Measurements from ENCODE around the gene ADGRD2.

DNA sequence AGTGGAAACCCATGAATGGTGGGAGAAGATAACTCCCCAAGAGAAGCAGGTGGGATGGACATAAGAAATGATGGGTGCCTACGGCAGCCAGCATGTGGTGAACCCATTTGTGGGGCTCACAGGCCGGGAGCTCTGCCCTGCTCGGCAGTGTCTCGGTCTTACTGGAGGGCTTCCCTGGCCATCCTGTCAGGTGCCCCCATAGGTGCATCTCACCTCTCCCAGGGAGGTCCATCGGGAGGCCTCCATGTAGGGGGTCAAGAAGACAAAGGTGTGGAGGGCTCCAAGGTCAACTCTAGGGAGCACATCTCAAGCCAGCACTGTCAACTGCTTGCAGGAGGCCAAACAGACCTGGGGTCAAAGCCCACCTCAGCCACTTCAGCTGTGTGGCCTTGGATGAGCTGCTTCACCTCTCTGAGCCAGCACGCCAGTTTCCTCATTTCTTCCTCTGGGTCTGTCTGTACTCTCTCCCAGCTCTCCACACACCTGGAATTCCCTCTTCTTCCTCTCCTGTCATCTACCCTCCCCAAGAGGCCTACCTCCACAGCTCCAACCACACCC lies 10.5 kb upstream of the ADGRD2 start:
- no peak for TF ChIP-seq POLR2AphosphoS5 (IDR thresholded peaks at IDR 0.05; ENCODE audit: low read depth, low read length)
- TF ChIP-seq, protein P1, sequence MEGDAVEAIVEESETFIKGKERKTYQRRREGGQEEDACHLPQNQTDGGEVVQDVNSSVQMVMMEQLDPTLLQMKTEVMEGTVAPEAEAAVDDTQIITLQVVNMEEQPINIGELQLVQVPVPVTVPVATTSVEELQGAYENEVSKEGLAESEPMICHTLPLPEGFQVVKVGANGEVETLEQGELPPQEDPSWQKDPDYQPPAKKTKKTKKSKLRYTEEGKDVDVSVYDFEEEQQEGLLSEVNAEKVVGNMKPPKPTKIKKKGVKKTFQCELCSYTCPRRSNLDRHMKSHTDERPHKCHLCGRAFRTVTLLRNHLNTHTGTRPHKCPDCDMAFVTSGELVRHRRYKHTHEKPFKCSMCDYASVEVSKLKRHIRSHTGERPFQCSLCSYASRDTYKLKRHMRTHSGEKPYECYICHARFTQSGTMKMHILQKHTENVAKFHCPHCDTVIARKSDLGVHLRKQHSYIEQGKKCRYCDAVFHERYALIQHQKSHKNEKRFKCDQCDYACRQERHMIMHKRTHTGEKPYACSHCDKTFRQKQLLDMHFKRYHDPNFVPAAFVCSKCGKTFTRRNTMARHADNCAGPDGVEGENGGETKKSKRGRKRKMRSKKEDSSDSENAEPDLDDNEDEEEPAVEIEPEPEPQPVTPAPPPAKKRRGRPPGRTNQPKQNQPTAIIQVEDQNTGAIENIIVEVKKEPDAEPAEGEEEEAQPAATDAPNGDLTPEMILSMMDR (IDR thresholded peaks at IDR 0.05 in 2 of 3, conservative IDR thresholded peaks at IDR 0.05 in 1 of 3; ENCODE audit: borderline replicate concordance in 1 of 3, insufficient read depth in 1 of 3, low read depth in 2 of 3, low read length in 2 of 3) = no peak
- TF ChIP-seq YY1 (IDR thresholded peaks at IDR 0.05; ENCODE audit: extremely low read depth, insufficient replicate concordance, low read depth, low read length) = no peak
- no peak for TF ChIP-seq EZH2 (IDR thresholded peaks at IDR 0.05)
- no peak for TF ChIP-seq SP1 (IDR thresholded peaks at IDR 0.05; ENCODE audit: low read depth)
- no peak for TF ChIP-seq SRF (IDR thresholded peaks at IDR 0.05; ENCODE audit: low read depth)
- TF ChIP-seq POLR2A (IDR thresholded peaks at IDR 0.05; ENCODE audit: borderline replicate concordance, extremely low read depth, insufficient read depth, insufficient read length) = no peak
- TF ChIP-seq, protein P2, sequence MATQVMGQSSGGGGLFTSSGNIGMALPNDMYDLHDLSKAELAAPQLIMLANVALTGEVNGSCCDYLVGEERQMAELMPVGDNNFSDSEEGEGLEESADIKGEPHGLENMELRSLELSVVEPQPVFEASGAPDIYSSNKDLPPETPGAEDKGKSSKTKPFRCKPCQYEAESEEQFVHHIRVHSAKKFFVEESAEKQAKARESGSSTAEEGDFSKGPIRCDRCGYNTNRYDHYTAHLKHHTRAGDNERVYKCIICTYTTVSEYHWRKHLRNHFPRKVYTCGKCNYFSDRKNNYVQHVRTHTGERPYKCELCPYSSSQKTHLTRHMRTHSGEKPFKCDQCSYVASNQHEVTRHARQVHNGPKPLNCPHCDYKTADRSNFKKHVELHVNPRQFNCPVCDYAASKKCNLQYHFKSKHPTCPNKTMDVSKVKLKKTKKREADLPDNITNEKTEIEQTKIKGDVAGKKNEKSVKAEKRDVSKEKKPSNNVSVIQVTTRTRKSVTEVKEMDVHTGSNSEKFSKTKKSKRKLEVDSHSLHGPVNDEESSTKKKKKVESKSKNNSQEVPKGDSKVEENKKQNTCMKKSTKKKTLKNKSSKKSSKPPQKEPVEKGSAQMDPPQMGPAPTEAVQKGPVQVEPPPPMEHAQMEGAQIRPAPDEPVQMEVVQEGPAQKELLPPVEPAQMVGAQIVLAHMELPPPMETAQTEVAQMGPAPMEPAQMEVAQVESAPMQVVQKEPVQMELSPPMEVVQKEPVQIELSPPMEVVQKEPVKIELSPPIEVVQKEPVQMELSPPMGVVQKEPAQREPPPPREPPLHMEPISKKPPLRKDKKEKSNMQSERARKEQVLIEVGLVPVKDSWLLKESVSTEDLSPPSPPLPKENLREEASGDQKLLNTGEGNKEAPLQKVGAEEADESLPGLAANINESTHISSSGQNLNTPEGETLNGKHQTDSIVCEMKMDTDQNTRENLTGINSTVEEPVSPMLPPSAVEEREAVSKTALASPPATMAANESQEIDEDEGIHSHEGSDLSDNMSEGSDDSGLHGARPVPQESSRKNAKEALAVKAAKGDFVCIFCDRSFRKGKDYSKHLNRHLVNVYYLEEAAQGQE (IDR thresholded peaks at IDR 0.05; ENCODE audit: low read depth) = no peak
- TF ChIP-seq FOSL1 (IDR thresholded peaks at IDR 0.05; ENCODE audit: low read depth) = no peak

Measured in HCT116 (cell line).